Astrocyte (in vitro differentiated cells and primary cell): Measurements from ENCODE around the gene DOK7. TPM values are rescaled to one million over a fixed set of nuclear protein-coding genes. Genes with fewer than 3 reads are reported as not detected.

Source experiments
- DNase-seq: peaks from one replicate; pipeline ENCODE4 v3.0.0-alpha.2; 2010; ENCODE audit warnings: low read depth
- FAIRE-seq: peaks from 2 replicates; lab custom pipeline; 2011; peaks lifted over from hg19 to GRCh38; lab: Jason Lieb, UNC
- H2AFZ ChIP-seq: 2 replicates; pipeline ENCODE4 v1.6.0; 2012; ENCODE audit warnings: low read depth, low read length, inconsistent platforms
- H3K27ac ChIP-seq: 2 replicates; pipeline ENCODE4 v1.5.1; 2011; ENCODE audit warnings: low read depth, low read length, inconsistent platforms
- H3K27me3 ChIP-seq: 2 replicates; pipeline ENCODE4 v1.6.0; 2011; ENCODE audit warnings: low read length, inconsistent platforms; ENCODE audit not compliant: insufficient read depth
- H3K36me3 ChIP-seq: 2 replicates; pipeline ENCODE4 v1.5.1; 2011; ENCODE audit warnings: low read length, inconsistent platforms; ENCODE audit not compliant: insufficient read depth
- H3K4me1 ChIP-seq: 2 replicates; pipeline ENCODE4 v1.5.1; 2011; ENCODE audit warnings: low read length, inconsistent platforms; ENCODE audit not compliant: insufficient read depth
- H3K4me2 ChIP-seq: 2 replicates; pipeline ENCODE4 v1.6.0; 2012; ENCODE audit warnings: low read length, inconsistent platforms
- H3K4me3 ChIP-seq: 2 replicates; pipeline ENCODE4 v1.5.1; 2011; ENCODE audit warnings: low read depth, mild to moderate bottlenecking, low read length, inconsistent platforms; ENCODE audit not compliant: insufficient read depth
- H3K79me2 ChIP-seq: 2 replicates; pipeline ENCODE4 v1.6.0; 2012; ENCODE audit warnings: mild to moderate bottlenecking, low read length, inconsistent platforms; ENCODE audit not compliant: insufficient read depth
- H3K9ac ChIP-seq: 2 replicates; pipeline ENCODE4 v1.6.0; 2012; ENCODE audit warnings: mild to moderate bottlenecking, low read length, inconsistent platforms
- H3K9me3 ChIP-seq: 2 replicates; pipeline ENCODE4 v1.5.1; 2012; ENCODE audit warnings: low read depth, mild to moderate bottlenecking, low read length, inconsistent platforms; ENCODE audit not compliant: insufficient read depth
- H4K20me1 ChIP-seq: 2 replicates; pipeline ENCODE4 v1.6.0; 2012; ENCODE audit warnings: low read length, inconsistent platforms; ENCODE audit not compliant: insufficient read depth
- H3K27ac Mint-ChIP-seq: one replicate; pipeline ENCODE4 v1.8.0; 2021; ENCODE audit warnings: mild to moderate bottlenecking, mixed read lengths; ENCODE audit not compliant: unreplicated experiment
- H3K27me3 Mint-ChIP-seq: one replicate; pipeline ENCODE4 v1.8.0; 2021; ENCODE audit warnings: low read depth, mixed read lengths; ENCODE audit not compliant: unreplicated experiment
- H3K36me3 Mint-ChIP-seq: one replicate; pipeline ENCODE4 v1.8.0; 2021; ENCODE audit warnings: low read depth, mixed read lengths; ENCODE audit not compliant: unreplicated experiment
- H3K4me1 Mint-ChIP-seq: one replicate; pipeline ENCODE4 v1.8.0; 2021; ENCODE audit warnings: low read depth, mixed read lengths; ENCODE audit not compliant: unreplicated experiment
- H3K4me3 Mint-ChIP-seq: one replicate; pipeline ENCODE4 v1.8.0; 2021; ENCODE audit warnings: mild to moderate bottlenecking, moderate library complexity, mixed read lengths; ENCODE audit not compliant: unreplicated experiment
- H3K9me3 Mint-ChIP-seq: one replicate; pipeline ENCODE4 v1.8.0; 2021; ENCODE audit warnings: mild to moderate bottlenecking, mixed read lengths; ENCODE audit not compliant: unreplicated experiment
- EZH2 ChIP-seq: IDR thresholded peaks from 2 replicates; pipeline ENCODE4 v1.6.1; 2012; ENCODE audit warnings: mild to moderate bottlenecking, low read length, inconsistent platforms; ENCODE audit not compliant: insufficient read depth
- total RNA-seq: library from RNA; stranded (reverse); gene quantifications from 2 replicates; pipeline ENCODE4 v1.2.1, GENCODE V29; 2021
- TF ChIP-seq, protein P1 (sequence below): IDR thresholded peaks from 2 replicates; pipeline ENCODE4 v1.5.1; 2011; ENCODE audit warnings: low read depth, mild to moderate bottlenecking, inconsistent platforms, low read length, moderate library complexity; ENCODE audit not compliant: insufficient read depth

Gene DOK7
- total RNA-seq, 1 donor from 2014 or later, result not detected

DNA sequence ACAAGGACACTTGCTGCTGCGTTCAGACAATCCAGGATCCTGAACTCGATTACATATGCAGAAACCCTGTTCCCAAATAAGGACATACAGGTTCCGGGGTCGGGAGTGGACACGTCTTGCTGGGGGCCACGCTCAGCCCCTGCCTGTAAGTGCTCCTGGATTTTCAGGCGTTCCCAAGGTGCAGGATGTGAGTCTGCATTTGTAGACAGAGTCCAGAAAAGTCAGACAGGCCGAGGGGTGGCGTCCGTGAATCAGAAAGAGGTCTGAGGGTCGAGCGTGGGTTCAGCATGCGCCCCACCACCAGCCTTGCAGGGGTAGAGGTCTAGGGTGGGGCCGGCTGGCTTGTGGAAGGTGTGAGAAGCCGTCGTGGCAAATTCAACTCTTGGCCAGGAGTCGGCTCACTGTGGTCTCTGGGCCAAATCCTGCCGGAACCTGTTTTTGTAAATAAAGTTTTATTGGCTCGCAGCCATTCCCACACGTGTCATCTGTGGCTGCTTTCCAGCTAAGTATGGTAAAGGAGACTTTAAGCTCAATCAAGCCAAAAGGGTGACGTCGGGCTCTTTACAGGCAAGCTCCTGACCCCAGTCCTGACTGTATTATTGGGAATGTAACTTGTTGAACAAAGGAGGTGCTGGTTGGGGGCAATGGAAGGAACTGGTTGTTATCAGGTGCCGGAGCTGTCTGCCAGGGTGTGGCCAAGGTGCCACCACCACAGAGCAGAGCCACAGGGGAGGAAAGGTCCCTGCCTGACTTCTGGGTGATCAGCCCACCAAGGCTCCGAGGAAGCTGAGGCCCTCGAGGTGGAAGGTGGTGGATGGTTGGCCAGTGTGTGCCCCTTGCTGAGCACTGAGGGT lies 7.4 kb downstream of the DOK7 start:
- H3K4me3 Mint-ChIP-seq, result no peak overlapping the region
- H3K9ac ChIP-seq, result no peak overlapping the region
- no peak overlapping the region for H3K4me2 ChIP-seq
- H3K79me2 ChIP-seq, result no peaks in the 10 kb centered on the region
- H3K36me3 Mint-ChIP-seq, result no peaks in the 10 kb centered on the region
- H3K9me3 ChIP-seq, result peaks cover 7% of the 10 kb centered on the region
- no peak overlapping the region for H3K27ac Mint-ChIP-seq
- FAIRE-seq (no peak), DNase-seq (peak; percentile 22)
- H3K4me1 Mint-ChIP-seq, result no peaks in the 10 kb centered on the region
- TF ChIP-seq, protein P1, sequence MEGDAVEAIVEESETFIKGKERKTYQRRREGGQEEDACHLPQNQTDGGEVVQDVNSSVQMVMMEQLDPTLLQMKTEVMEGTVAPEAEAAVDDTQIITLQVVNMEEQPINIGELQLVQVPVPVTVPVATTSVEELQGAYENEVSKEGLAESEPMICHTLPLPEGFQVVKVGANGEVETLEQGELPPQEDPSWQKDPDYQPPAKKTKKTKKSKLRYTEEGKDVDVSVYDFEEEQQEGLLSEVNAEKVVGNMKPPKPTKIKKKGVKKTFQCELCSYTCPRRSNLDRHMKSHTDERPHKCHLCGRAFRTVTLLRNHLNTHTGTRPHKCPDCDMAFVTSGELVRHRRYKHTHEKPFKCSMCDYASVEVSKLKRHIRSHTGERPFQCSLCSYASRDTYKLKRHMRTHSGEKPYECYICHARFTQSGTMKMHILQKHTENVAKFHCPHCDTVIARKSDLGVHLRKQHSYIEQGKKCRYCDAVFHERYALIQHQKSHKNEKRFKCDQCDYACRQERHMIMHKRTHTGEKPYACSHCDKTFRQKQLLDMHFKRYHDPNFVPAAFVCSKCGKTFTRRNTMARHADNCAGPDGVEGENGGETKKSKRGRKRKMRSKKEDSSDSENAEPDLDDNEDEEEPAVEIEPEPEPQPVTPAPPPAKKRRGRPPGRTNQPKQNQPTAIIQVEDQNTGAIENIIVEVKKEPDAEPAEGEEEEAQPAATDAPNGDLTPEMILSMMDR, result no peak
- no peak for TF ChIP-seq EZH2
- peaks cover 9% of the 10 kb centered on the region for H3K27me3 ChIP-seq
- H3K4me1 ChIP-seq, result no peaks in the 10 kb centered on the region
- no peak overlapping the region for H3K27ac ChIP-seq
- peaks cover 24% of the 10 kb centered on the region for H3K27me3 Mint-ChIP-seq
- no peaks in the 10 kb centered on the region for H4K20me1 ChIP-seq
- H3K4me3 ChIP-seq, result no peak overlapping the region
- H3K9me3 Mint-ChIP-seq, result no peaks in the 10 kb centered on the region
- no peak overlapping the region for H2AFZ ChIP-seq
- H3K36me3 ChIP-seq, result no peaks in the 10 kb centered on the region

DNA sequence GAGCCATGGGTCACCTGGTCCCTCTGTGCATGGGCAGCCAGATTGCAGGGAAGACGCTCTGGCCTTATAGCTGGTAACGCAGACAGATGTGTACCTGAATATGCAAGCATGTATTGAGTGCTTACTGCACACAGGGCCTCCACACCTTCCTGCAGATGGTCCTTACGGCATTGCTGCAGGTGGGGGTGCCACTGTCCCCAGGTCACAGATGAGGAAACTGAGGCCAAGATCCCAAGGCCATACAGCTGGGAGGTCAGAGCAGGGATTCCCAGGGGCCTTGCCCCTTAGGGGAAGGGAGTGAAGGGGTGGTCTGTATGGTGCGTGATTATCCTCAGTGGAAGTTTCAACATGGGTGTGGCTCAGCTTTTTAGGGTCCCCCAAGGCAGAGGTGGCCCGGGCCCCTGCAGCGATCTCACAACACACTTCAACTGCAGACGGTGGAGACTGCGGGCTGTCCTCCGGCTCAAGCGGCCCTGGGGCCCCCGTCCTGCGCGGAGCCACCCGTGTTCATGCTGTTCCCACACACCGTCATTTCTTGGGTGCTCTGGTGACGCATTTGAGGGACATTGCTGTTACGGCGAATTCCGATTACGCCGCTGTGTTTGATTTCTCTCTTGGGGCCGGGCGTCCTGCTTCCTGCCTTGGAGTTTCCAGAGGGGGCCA lies 8.1 kb downstream of the DOK7 start:
- FAIRE-seq, result no peak
- Mint-ChIP-seq H3K27me3 (peaks cover 24% of the 10 kb centered on the region), H3K9me3 (no peaks in the 10 kb centered on the region), H3K4me3 (no peak overlapping the region), H3K4me1 (no peaks in the 10 kb centered on the region), H3K36me3 (no peaks in the 10 kb centered on the region), H3K27ac (no peak overlapping the region)
- H3K4me3 ChIP-seq, result no peak overlapping the region
- H3K4me1 ChIP-seq, result no peaks in the 10 kb centered on the region
- H3K9me3 ChIP-seq, result peaks cover 7% of the 10 kb centered on the region
- H3K9ac ChIP-seq, result no peak overlapping the region
- H3K79me2 ChIP-seq, result no peaks in the 10 kb centered on the region
- TF ChIP-seq, protein P1, result no peak
- TF ChIP-seq EZH2, result no peak
- H3K4me2 ChIP-seq, result no peak overlapping the region
- no peak overlapping the region for H2AFZ ChIP-seq
- peaks cover 9% of the 10 kb centered on the region for H3K27me3 ChIP-seq
- H3K27ac ChIP-seq, result no peak overlapping the region
- no peaks in the 10 kb centered on the region for H4K20me1 ChIP-seq
- H3K36me3 ChIP-seq, result no peaks in the 10 kb centered on the region
- no peak for DNase-seq
